Measurements from ENCODE around the gene OR8B8. TPM values are rescaled to one million over a fixed set of nuclear protein-coding genes. Genes with fewer than 3 reads are reported as not detected.
"Not testable (repeated sequence)": the region's sequence is repeated elsewhere in the genome, so short reads cannot be mapped to it uniquely, and the experiment has no call there.

The OR8B8 gene
- polyA plus RNA-seq, 2 donors: not detected

- 65 to 74% methylated on average over 1 of the region's 1 CpG for WGBS, 2 donors
Measured at GRCh38 chr11:124473476-124473875, 28.0 kb upstream of the OR8B8 start.

GRCh38 chr11:124470561-124471227 is 25.2 kb upstream of the OR8B8 start:
- Histone ChIP-seq H3K27me3 (ENCODE audit: control insufficient read depth in 1 of 2, insufficient read depth in 2 of 2, low read length in 2 of 2) (peaks cover 0 to 3% of the 10 kb centered on the region in 2 donors), H3K27ac (ENCODE audit: low read depth in 2 of 2, low read length in 1 of 2) (no peak overlapping the region), H3K36me3 (ENCODE audit: control insufficient read depth in 2 of 2, insufficient read depth in 2 of 2, low read length in 1 of 2) (no peaks in the 10 kb centered on the region), H3K9me3 (ENCODE audit: control insufficient read depth in 2 of 2, insufficient read depth in 1 of 2, low read depth in 1 of 2, low read length in 1 of 2) (peaks cover 0 to 3% of the 10 kb centered on the region in 2 donors), H3K4me3 (ENCODE audit: low read depth in 1 of 2, low read length in 2 of 2) (no peak overlapping the region), H3K4me1 (ENCODE audit: control insufficient read depth in 2 of 2, insufficient read depth in 2 of 2, low read length in 1 of 2) (no peaks in the 10 kb centered on the region)
- WGBS, 2 donors: 64 to 71% methylated on average over 11 of the region's 11 CpGs

More at GRCh38 chr11:124473476-124473875, 28.0 kb upstream of the OR8B8 start:
- H3K27me3 ChIP-seq (ENCODE audit: control insufficient read depth in 1 of 2, insufficient read depth in 2 of 2, low read length in 2 of 2): peaks cover 0 to 3% of the 10 kb centered on the region in 2 donors
- no peaks in the 10 kb centered on the region for H3K36me3 ChIP-seq (ENCODE audit: control insufficient read depth in 2 of 2, insufficient read depth in 2 of 2, low read length in 1 of 2)
- no peaks in the 10 kb centered on the region for H3K9me3 ChIP-seq (ENCODE audit: control insufficient read depth in 2 of 2, insufficient read depth in 1 of 2, low read depth in 1 of 2, low read length in 1 of 2)
- H3K27ac ChIP-seq (ENCODE audit: low read depth in 2 of 2, low read length in 1 of 2): no peak overlapping the region
- H3K4me3 ChIP-seq (ENCODE audit: low read depth in 1 of 2, low read length in 2 of 2): no peak overlapping the region
- H3K4me1 ChIP-seq (ENCODE audit: control insufficient read depth in 2 of 2, insufficient read depth in 2 of 2, low read length in 1 of 2): no peaks in the 10 kb centered on the region

DNA sequence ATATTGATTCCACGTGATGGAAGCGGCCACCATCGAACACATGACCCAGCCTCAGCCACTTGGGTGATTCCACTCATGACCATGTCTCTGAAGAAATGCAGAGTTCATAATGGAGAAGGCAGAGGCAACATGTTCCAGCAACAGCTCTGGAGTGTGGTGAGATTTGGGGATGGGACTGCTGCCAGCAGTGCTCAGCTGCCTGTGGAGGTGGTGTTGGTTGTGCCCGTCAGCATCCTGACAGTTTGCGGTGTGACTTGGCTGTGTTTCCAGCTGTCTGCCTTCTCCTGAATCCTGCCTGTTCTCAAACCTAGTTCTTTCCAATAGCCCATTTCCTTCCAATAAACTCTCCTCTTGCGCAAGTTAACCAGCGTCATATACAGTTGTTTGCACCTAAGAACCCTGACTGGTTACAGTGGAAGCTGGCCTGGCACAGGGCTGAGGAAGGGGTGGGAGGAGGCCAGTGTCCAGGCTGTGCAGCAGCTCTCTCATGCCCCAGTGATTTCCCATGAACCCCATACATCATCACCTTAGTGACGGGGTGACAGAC is 22.0 kb upstream of the OR8B8 start:
- H3K27ac ChIP-seq (ENCODE audit: low read depth in 2 of 2, low read length in 1 of 2): no peak overlapping the region
- WGBS, 2 donors: 78 to 81% methylated on average over 8 of the region's 8 CpGs
- H3K4me3 ChIP-seq (ENCODE audit: low read depth in 1 of 2, low read length in 2 of 2): no peak overlapping the region
- peaks cover 3% of the 10 kb centered on the region in 2 donors for H3K27me3 ChIP-seq (ENCODE audit: control insufficient read depth in 1 of 2, insufficient read depth in 2 of 2, low read length in 2 of 2)
- H3K4me1 ChIP-seq (ENCODE audit: control insufficient read depth in 2 of 2, insufficient read depth in 2 of 2, low read length in 1 of 2): no peaks in the 10 kb centered on the region
- H3K36me3 ChIP-seq (ENCODE audit: control insufficient read depth in 2 of 2, insufficient read depth in 2 of 2, low read length in 1 of 2): no peaks in the 10 kb centered on the region
- H3K9me3 ChIP-seq (ENCODE audit: control insufficient read depth in 2 of 2, insufficient read depth in 1 of 2, low read depth in 1 of 2, low read length in 1 of 2): peaks cover 0 to 3% of the 10 kb centered on the region in 2 donors

- peaks cover 3% of the 10 kb centered on the region in 2 donors for H3K27me3 ChIP-seq (ENCODE audit: control insufficient read depth in 1 of 2, insufficient read depth in 2 of 2, low read length in 2 of 2)
- no peak overlapping the region for H3K4me3 ChIP-seq (ENCODE audit: low read depth in 1 of 2, low read length in 2 of 2)
- no peaks in the 10 kb centered on the region for H3K36me3 ChIP-seq (ENCODE audit: control insufficient read depth in 2 of 2, insufficient read depth in 2 of 2, low read length in 1 of 2)
- H3K27ac ChIP-seq (ENCODE audit: low read depth in 2 of 2, low read length in 1 of 2): no peak overlapping the region
- H3K4me1 ChIP-seq (ENCODE audit: control insufficient read depth in 2 of 2, insufficient read depth in 2 of 2, low read length in 1 of 2): no peaks in the 10 kb centered on the region
- peaks cover 0 to 3% of the 10 kb centered on the region in 2 donors for H3K9me3 ChIP-seq (ENCODE audit: control insufficient read depth in 2 of 2, insufficient read depth in 1 of 2, low read depth in 1 of 2, low read length in 1 of 2)
- 74 to 81% methylated on average over 4 of the region's 4 CpGs for WGBS, 2 donors
Measured at GRCh38 chr11:124465368-124465767, 19.9 kb upstream of the OR8B8 start.

DNA sequence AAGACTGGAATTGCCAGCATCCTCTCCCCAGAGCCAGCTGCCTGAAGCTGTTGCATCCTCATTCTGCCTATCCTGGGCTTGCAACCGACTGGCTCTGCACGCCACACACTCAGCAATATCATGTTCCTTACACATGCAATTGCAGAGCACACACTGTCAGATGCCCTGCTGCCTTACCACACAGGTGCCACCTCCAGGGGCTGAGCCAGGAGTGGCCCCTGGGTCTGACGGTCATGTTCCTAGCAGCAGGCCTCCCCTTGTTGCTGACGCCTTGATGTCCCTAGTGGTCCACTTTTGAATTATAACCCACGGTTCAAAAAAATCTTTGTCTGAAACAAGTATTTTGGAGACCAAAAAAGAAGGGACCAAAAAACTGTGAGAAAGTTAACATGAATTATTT is 18.5 kb upstream of the OR8B8 start:
- peaks cover 0 to 3% of the 10 kb centered on the region in 2 donors for H3K9me3 ChIP-seq (ENCODE audit: control insufficient read depth in 2 of 2, insufficient read depth in 1 of 2, low read depth in 1 of 2, low read length in 1 of 2)
- WGBS, 2 donors: 76 to 82% methylated on average over 5 of the region's 5 CpGs
- H3K27ac ChIP-seq (ENCODE audit: low read depth in 2 of 2, low read length in 1 of 2): no peak overlapping the region

DNA sequence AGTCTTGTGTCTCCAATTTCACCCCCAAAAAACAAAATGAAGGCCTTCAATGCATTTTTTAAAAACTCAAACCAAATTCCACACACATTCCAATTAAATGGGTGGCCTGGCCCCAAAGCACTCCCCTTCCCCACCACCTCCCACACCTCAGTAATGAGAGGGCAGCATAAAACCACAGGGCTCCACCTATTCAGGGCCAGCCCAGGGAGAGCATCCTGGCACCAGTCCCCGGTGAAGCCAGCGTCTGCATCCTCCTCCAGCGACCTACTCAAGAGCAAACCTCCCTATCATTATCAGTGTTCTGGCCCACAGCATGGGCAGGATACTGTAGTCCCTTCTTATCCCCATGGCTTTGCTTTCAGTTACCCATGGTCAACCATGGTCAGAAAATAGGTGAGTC is 17.8 kb upstream of the OR8B8 start:
- Histone ChIP-seq H3K9me3 (ENCODE audit: control insufficient read depth in 2 of 2, insufficient read depth in 1 of 2, low read depth in 1 of 2, low read length in 1 of 2) (peaks cover 0 to 3% of the 10 kb centered on the region in 2 donors), H3K4me3 (ENCODE audit: low read depth in 1 of 2, low read length in 2 of 2) (no peak overlapping the region), H3K27ac (ENCODE audit: low read depth in 2 of 2, low read length in 1 of 2) (no peak overlapping the region), H3K36me3 (ENCODE audit: control insufficient read depth in 2 of 2, insufficient read depth in 2 of 2, low read length in 1 of 2) (no peaks in the 10 kb centered on the region), H3K4me1 (ENCODE audit: control insufficient read depth in 2 of 2, insufficient read depth in 2 of 2, low read length in 1 of 2) (no peaks in the 10 kb centered on the region), H3K27me3 (ENCODE audit: control insufficient read depth in 1 of 2, insufficient read depth in 2 of 2, low read length in 2 of 2) (peaks cover 0 to 3% of the 10 kb centered on the region in 2 donors)
- 62 to 78% methylated on average over 3 of the region's 3 CpGs for whole genome bisulfite sequencing, 2 donors

More for the DNA sequence above, 18.5 kb upstream of the OR8B8 start:
- Histone ChIP-seq H3K36me3 (ENCODE audit: control insufficient read depth in 2 of 2, insufficient read depth in 2 of 2, low read length in 1 of 2) (no peaks in the 10 kb centered on the region), H3K27me3 (ENCODE audit: control insufficient read depth in 1 of 2, insufficient read depth in 2 of 2, low read length in 2 of 2) (peaks cover 0 to 3% of the 10 kb centered on the region in 2 donors), H3K4me1 (ENCODE audit: control insufficient read depth in 2 of 2, insufficient read depth in 2 of 2, low read length in 1 of 2) (no peaks in the 10 kb centered on the region), H3K4me3 (ENCODE audit: low read depth in 1 of 2, low read length in 2 of 2) (no peak overlapping the region)

- H3K27ac ChIP-seq (ENCODE audit: low read depth in 2 of 2, low read length in 1 of 2): no peak overlapping the region
- no peaks in the 10 kb centered on the region for H3K9me3 ChIP-seq (ENCODE audit: control insufficient read depth in 2 of 2, insufficient read depth in 1 of 2, low read depth in 1 of 2, low read length in 1 of 2)
- no peaks in the 10 kb centered on the region for H3K4me1 ChIP-seq (ENCODE audit: control insufficient read depth in 2 of 2, insufficient read depth in 2 of 2, low read length in 1 of 2)
- no peak overlapping the region for H3K4me3 ChIP-seq (ENCODE audit: low read depth in 1 of 2, low read length in 2 of 2)
- no peaks in the 10 kb centered on the region for H3K36me3 ChIP-seq (ENCODE audit: control insufficient read depth in 2 of 2, insufficient read depth in 2 of 2, low read length in 1 of 2)
- WGBS, 2 donors: 79 to 83% methylated on average over 1 of the region's 1 CpG
- peaks cover 0 to 3% of the 10 kb centered on the region in 2 donors for H3K27me3 ChIP-seq (ENCODE audit: control insufficient read depth in 1 of 2, insufficient read depth in 2 of 2, low read length in 2 of 2)
Measured at GRCh38 chr11:124460459-124460858, 15.0 kb upstream of the OR8B8 start.

- 86 to 88% methylated on average over 7 of the region's 7 CpGs for WGBS, 2 donors
- not testable (repeated sequence) for H3K36me3 ChIP-seq (ENCODE audit: control insufficient read depth in 2 of 2, insufficient read depth in 2 of 2, low read length in 1 of 2); H3K4me1 ChIP-seq (ENCODE audit: control insufficient read depth in 2 of 2, insufficient read depth in 2 of 2, low read length in 1 of 2)
Measured at GRCh38 chr11:124459379-124459778, 13.9 kb upstream of the OR8B8 start.

GRCh38 chr11:124454552-124454951 is 9.1 kb upstream of the OR8B8 start:
- 29 to 44% methylated on average over 2 of the region's 2 CpGs for WGBS, 2 donors

More at GRCh38 chr11:124459379-124459778, 13.9 kb upstream of the OR8B8 start:
- H3K4me3 ChIP-seq (ENCODE audit: low read depth in 1 of 2, low read length in 2 of 2); H3K9me3 ChIP-seq (ENCODE audit: control insufficient read depth in 2 of 2, insufficient read depth in 1 of 2, low read depth in 1 of 2, low read length in 1 of 2); H3K27ac ChIP-seq (ENCODE audit: low read depth in 2 of 2, low read length in 1 of 2); H3K27me3 ChIP-seq (ENCODE audit: control insufficient read depth in 1 of 2, insufficient read depth in 2 of 2, low read length in 2 of 2): not testable (repeated sequence)

GRCh38 chr11:124446916-124447315 is 1.4 kb upstream of the OR8B8 start:
- WGBS, 2 donors: 67 to 72% methylated on average over 1 of the region's 1 CpG

More at GRCh38 chr11:124454552-124454951, 9.1 kb upstream of the OR8B8 start:
- Histone ChIP-seq H3K36me3 (ENCODE audit: control insufficient read depth in 2 of 2, insufficient read depth in 2 of 2, low read length in 1 of 2) (no peaks in the 10 kb centered on the region), H3K4me3 (ENCODE audit: low read depth in 1 of 2, low read length in 2 of 2) (no peak overlapping the region), H3K9me3 (ENCODE audit: control insufficient read depth in 2 of 2, insufficient read depth in 1 of 2, low read depth in 1 of 2, low read length in 1 of 2) (no peaks in the 10 kb centered on the region), H3K27me3 (ENCODE audit: control insufficient read depth in 1 of 2, insufficient read depth in 2 of 2, low read length in 2 of 2) (no peaks in the 10 kb centered on the region), H3K27ac (ENCODE audit: low read depth in 2 of 2, low read length in 1 of 2) (no peak overlapping the region), H3K4me1 (ENCODE audit: control insufficient read depth in 2 of 2, insufficient read depth in 2 of 2, low read length in 1 of 2) (no peaks in the 10 kb centered on the region)

More at GRCh38 chr11:124446916-124447315, 1.4 kb upstream of the OR8B8 start:
- no peak overlapping the region for H3K4me3 ChIP-seq (ENCODE audit: low read depth in 1 of 2, low read length in 2 of 2)
- H3K36me3 ChIP-seq (ENCODE audit: control insufficient read depth in 2 of 2, insufficient read depth in 2 of 2, low read length in 1 of 2): no peaks in the 10 kb centered on the region
- no peak overlapping the region for H3K27ac ChIP-seq (ENCODE audit: low read depth in 2 of 2, low read length in 1 of 2)
- no peaks in the 10 kb centered on the region for H3K27me3 ChIP-seq (ENCODE audit: control insufficient read depth in 1 of 2, insufficient read depth in 2 of 2, low read length in 2 of 2)
- no peaks in the 10 kb centered on the region for H3K4me1 ChIP-seq (ENCODE audit: control insufficient read depth in 2 of 2, insufficient read depth in 2 of 2, low read length in 1 of 2)
- H3K9me3 ChIP-seq (ENCODE audit: control insufficient read depth in 2 of 2, insufficient read depth in 1 of 2, low read depth in 1 of 2, low read length in 1 of 2): no peaks in the 10 kb centered on the region
